Epithelial cell of esophagus (primary cell): ENCODE data around the gene DNAJB12.
"Not testable (repeated sequence)": the region's sequence is repeated elsewhere in the genome, so short reads cannot be mapped to it uniquely, and the experiment has no call there.

Experiments
- DNase-seq: peaks from one replicate; pipeline ENCODE4 v3.0.0; 2010; ENCODE audit warnings: low read depth
- H3K4me3 ChIP-seq: 2 replicates; pipeline ENCODE4 v1.5.1; 2011; ENCODE audit warnings: mild to moderate bottlenecking, low read length, control low read depth
- TF ChIP-seq, protein P1 (sequence below): IDR thresholded peaks from 2 replicates; pipeline ENCODE4 v1.5.1; 2011; ENCODE audit warnings: low read depth, mild to moderate bottlenecking, low read length, control low read depth, inconsistent platforms; ENCODE audit not compliant: insufficient read depth; ENCODE audit errors: missing control alignments

DNAJB12 gene

GRCh38 chr10:72354356-72355213 is at the start of gene DNAJB12:
TSS of gene DNAJB12 (minus strand) at chr10:72354919. CDS start at chr10:72354897, 22 bp downstream.
- TF ChIP-seq, protein P1, sequence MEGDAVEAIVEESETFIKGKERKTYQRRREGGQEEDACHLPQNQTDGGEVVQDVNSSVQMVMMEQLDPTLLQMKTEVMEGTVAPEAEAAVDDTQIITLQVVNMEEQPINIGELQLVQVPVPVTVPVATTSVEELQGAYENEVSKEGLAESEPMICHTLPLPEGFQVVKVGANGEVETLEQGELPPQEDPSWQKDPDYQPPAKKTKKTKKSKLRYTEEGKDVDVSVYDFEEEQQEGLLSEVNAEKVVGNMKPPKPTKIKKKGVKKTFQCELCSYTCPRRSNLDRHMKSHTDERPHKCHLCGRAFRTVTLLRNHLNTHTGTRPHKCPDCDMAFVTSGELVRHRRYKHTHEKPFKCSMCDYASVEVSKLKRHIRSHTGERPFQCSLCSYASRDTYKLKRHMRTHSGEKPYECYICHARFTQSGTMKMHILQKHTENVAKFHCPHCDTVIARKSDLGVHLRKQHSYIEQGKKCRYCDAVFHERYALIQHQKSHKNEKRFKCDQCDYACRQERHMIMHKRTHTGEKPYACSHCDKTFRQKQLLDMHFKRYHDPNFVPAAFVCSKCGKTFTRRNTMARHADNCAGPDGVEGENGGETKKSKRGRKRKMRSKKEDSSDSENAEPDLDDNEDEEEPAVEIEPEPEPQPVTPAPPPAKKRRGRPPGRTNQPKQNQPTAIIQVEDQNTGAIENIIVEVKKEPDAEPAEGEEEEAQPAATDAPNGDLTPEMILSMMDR, result no peak
- peak; percentile 96 for DNase-seq
- peak within 1 kb of the TSS; percentile 96 for H3K4me3 ChIP-seq

DNA sequence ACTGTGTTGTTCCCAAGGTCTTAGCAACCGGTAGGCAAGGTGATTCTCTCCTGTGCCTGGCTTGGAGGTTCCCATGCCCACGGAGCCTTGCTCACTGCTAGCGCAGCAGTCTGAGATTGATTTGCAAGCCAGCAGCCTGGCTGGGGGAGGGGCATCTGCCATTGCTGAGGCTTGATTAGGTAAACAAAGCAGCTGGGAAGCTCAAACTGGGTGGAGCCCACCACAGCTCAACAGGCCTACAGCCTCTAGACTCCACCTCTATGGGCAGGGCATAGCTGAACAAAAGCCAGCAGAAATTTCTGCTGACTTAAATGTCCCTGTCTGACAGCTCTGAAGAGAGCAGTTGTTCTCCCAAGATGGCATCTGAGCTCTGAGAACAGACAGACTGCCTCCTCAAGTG is 40.9 kb upstream of the DNAJB12 start:
- not testable (repeated sequence) for H3K4me3 ChIP-seq
- DNase-seq, result peak; percentile 2

- no peak overlapping the region for H3K4me3 ChIP-seq
- no peak for DNase-seq
- TF ChIP-seq, protein P1, result no peak
Observed at GRCh38 chr10:72392571-72392970, 37.9 kb upstream of the DNAJB12 start.

DNA sequence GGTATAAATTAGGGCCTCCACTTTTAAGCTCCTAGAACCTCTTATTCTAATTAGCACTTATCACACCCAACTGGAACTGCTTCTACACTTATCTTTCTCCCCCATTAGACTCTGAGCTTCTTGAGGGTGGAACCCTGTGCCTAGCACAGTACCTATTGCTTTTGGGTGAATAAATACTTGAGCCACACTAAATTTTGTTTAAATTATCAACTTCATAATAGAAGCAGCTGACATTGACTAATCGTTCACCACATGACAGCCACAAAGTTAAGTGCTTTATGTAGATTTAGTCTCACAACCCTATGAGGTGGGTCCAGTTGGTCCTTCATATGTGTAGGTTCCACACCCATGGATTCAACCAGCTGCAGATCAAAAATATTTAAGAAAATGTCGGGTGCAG is 36.0 kb upstream of the DNAJB12 start:
- TF ChIP-seq, protein P1, result no peak
- no peak for DNase-seq
- no peak overlapping the region for H3K4me3 ChIP-seq

GRCh38 chr10:72389716-72390115 is 35.0 kb upstream of the DNAJB12 start:
- no peak for DNase-seq
- no peak overlapping the region for H3K4me3 ChIP-seq
- TF ChIP-seq, protein P1, result no peak

- TF ChIP-seq, protein P1, result no peak
- DNase-seq, result no peak
- no peak overlapping the region for H3K4me3 ChIP-seq
Observed at GRCh38 chr10:72389014-72389413, 34.3 kb upstream of the DNAJB12 start.

DNA sequence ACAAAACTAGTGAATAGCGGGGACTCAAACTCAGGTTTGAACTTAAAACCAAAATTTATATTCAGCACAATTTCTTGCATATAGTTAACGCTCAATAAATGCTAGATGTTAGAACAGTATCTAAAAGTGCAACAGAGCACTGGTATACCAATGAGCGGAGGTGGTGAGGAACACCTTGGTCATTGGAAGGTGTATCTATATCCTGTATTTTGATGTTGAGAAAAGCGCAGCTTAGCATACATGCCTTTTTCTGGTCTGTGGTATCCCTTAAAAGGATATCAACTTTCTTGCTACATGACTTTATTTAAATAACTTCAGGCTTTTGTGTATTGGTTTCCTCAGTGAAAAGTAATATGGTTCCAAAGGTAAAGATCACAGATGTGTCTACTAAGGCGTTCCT is 33.3 kb upstream of the DNAJB12 start:
- DNase-seq, result no peak
- TF ChIP-seq, protein P1, result no peak
- H3K4me3 ChIP-seq, result no peak overlapping the region
